GM21529 (cell line): Measurements from ENCODE around the gene ZNF292.
"Not testable (repeated sequence)": the region's sequence is repeated elsewhere in the genome, so short reads cannot be mapped to it uniquely, and the experiment has no call there.

Source experiments
- ATAC-seq: cut with Tn5 transposase; IDR thresholded peaks from one replicate; pipeline ENCODE4 v1.9.1; 2021; ENCODE audit not compliant: unreplicated experiment

ZNF292 gene

GRCh38 chr6:87212596-87212995 lies 57.2 kb downstream of the ZNF292 start:
- ATAC-seq = no peak

GRCh38 chr6:87213364-87213763 lies 58.0 kb downstream of the ZNF292 start:
- ATAC-seq = no peak

- no peak for ATAC-seq
Measured at GRCh38 chr6:87214831-87215230, 59.5 kb downstream of the ZNF292 start.

- no peak for ATAC-seq
Measured at GRCh38 chr6:87220997-87221396, 65.6 kb downstream of the ZNF292 start.

- no peak for ATAC-seq
Measured at GRCh38 chr6:87222676-87223075, 67.3 kb downstream of the ZNF292 start.

DNA sequence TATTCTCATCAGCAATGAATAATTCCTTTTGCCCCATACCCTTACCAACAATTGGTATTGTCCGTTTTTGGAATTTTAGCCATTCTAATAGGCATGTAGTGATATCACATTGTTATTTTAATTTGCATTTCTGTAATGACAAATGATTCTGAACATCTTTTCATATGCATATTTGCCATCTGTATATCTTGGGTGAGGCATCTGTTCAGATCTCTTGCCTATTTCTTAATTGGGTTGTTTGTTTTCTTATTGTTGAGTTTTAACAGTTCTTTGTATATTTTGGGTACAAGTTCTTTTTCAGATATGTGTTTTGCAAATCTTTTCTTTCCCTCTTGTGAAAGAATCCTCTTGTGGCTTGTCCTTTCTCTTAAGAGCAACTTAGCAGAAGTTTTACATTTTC lies 69.6 kb downstream of the ZNF292 start:
- no peak for ATAC-seq

GRCh38 chr6:87225511-87225910 lies 70.1 kb downstream of the ZNF292 start:
- no peak for ATAC-seq

GRCh38 chr6:87225937-87226336 lies 70.6 kb downstream of the ZNF292 start:
- no peak for ATAC-seq

DNA sequence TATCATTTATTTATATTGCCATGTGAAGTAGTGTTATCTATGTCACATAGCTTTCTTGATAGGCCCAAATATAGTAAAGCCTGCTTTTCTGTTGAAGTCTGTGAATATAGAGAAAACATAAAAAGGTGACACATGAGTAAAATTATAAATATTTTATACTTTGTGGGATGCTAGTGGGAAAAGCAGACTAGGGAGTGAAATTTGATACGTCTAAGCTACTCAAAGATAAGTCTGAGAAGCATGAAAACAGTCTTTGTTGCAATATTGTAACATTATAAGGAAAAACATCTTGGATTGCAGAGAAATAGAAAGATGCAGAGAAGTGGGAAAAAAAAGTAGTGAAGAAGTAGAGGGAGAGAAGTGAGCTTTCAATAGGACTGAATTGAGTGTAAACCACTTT lies 75.4 kb downstream of the ZNF292 start:
- ATAC-seq = no peak

DNA sequence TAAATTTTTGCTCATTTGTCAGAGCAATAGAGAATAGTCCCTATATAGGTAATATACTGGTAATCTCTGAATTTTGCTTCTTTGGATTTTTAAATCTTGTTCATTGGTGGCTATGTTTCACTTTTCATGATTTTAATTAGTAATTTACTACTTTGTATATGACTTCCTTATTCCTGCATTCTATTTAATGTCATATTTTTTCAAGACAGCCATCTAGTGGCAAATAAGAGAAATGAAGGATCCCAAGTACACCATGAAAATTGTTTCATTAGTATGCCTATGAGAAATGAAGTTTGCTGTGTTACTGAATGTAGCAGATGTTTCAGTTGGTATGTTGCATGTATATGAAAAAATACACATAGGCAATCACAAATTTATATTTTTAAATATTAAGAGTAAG lies 82.4 kb downstream of the ZNF292 start:
- peak; percentile 60 for ATAC-seq

GRCh38 chr6:87239098-87239635 lies 83.8 kb downstream of the ZNF292 start:
- not testable (repeated sequence) for ATAC-seq

- ATAC-seq = no peak
Measured at GRCh38 chr6:87241304-87241703, 85.9 kb downstream of the ZNF292 start.

DNA sequence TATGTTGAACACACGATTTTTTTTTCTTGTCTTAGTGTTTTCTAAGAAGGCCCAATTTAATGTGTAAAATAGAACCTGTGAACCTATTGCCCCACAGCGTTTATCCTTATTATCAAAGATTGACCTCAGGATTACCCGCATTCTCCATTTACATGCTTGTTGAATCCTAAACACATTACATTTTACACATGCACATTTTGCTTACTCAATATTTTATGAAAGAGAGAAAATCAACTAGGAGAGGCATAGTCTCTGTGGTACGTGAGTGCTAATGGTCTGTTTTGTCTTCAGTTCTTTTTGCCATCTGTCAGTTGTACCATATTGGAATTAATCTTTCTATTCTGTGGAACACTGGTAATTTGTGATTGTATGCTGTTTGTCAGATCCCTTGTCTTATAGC lies 86.9 kb downstream of the ZNF292 start:
- no peak for ATAC-seq

- ATAC-seq = no peak
Measured at GRCh38 chr6:87243812-87244211, 88.4 kb downstream of the ZNF292 start.

- no peak for ATAC-seq
Measured at GRCh38 chr6:87244380-87244779, 89.0 kb downstream of the ZNF292 start.

DNA sequence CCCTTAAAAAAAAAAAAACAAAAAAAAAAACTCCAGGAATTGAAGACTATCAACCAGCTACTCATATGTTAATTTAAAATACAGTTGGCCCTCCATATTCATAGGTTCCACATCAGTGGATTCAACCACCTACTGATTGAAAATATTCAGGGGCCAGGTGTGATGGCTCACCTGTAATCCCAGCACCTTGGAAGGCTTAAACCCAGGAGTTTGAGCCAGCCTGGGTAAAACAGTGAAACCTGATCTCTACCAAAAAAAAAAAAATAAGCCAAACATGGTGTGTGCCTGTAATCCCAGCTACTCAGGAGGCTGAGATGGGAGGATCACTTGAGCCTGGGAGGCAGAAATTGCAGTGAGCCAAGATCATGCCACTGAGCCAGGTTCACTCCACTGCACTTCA lies 94.7 kb downstream of the ZNF292 start:
- no peak for ATAC-seq

- ATAC-seq = no peak
Measured at GRCh38 chr6:87251225-87251624, 95.9 kb downstream of the ZNF292 start.

DNA sequence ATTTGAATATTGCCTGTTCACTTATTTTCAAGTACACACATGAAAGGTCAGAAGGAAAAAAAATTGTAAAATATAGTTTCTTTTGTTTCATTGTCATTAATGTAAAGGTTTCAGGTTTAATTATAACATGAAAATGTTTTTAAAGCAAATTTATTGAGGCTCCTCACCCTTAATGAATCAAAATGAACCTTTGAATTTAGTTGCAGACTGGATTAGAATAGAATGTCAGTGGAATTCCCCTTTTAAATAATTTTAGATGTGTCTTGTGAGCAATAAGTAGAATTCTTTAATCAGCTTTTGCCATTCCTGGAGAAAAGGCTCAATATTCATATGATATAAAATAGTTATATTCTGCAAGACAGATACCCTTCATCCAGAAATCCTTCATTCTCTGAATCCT lies 96.4 kb downstream of the ZNF292 start:
- ATAC-seq = no peak

DNA sequence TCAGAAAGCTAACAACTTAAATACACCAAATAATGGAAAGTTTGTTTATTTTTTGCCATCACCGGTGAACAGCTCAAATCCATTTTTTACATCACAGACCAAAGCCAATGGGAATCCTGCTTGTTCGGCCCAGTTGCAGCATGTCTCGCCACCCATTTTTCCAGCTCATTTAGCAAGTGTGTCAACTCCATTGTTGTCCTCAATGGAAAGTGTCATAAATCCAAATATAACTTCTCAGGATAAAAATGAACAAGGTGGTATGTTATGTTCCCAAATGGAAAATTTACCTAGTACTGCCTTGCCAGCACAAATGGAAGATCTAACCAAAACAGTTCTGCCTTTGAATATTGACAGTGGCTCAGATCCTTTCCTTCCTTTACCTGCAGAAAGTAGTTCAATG lies 101.7 kb downstream of the ZNF292 start:
- ATAC-seq = no peak

- no peak for ATAC-seq
Measured at GRCh38 chr6:87257565-87257964, 102.2 kb downstream of the ZNF292 start.

DNA sequence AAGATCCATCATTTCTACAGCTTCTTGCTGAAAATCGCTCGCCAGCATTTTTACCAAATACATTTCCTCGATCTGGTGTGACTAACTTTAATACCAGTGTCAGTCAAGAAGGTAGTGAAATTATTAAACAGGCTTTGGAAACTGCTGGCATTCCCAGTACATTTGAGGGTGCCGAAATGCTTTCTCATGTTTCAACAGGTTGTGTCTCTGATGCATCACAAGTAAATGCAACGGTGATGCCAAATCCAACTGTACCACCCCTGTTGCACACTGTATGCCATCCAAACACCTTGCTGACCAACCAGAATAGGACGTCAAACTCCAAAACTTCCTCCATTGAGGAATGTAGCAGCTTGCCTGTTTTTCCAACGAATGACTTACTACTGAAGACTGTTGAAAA lies 102.6 kb downstream of the ZNF292 start:
- ATAC-seq = no peak

- no peak for ATAC-seq
Measured at GRCh38 chr6:87259791-87260190, 104.4 kb downstream of the ZNF292 start.

DNA sequence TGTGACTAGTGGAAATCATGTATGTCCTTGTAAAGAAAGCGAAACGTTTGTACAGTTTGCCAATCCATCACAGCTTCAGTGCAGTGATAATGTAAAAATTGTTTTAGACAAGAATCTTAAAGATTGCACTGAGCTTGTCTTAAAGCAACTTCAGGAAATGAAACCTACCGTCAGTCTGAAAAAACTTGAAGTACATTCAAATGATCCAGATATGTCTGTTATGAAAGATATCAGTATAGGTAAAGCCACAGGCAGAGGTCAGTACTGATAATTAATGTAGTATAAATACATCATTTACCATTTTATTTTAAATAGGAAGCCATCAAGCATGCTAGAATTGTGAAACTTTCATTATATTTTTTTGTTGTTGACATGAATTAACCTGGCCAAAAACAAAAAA lies 106.2 kb downstream of the ZNF292 start:
- no peak for ATAC-seq

DNA sequence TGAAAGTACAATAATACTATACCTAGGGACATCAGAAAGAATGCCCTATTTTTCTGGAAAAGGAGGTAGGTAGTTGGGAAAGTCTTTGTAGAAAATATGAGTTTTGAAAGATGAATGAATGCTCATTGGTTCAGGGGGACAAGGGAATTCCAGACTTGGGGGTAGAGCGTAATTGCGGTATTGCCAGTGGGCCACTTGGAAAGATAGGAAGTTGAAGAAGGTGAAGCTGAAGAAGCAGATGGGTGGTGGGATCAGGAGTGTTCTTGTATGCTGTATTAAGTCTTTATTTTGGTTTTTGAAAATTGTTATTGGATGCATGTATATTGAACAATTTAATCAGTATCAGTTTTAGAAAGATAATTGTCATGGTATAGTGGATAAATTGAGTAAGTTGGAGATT lies 109.1 kb downstream of the ZNF292 start:
- no peak for ATAC-seq
